ENCODE data around the gene PDE4D.

DNA sequence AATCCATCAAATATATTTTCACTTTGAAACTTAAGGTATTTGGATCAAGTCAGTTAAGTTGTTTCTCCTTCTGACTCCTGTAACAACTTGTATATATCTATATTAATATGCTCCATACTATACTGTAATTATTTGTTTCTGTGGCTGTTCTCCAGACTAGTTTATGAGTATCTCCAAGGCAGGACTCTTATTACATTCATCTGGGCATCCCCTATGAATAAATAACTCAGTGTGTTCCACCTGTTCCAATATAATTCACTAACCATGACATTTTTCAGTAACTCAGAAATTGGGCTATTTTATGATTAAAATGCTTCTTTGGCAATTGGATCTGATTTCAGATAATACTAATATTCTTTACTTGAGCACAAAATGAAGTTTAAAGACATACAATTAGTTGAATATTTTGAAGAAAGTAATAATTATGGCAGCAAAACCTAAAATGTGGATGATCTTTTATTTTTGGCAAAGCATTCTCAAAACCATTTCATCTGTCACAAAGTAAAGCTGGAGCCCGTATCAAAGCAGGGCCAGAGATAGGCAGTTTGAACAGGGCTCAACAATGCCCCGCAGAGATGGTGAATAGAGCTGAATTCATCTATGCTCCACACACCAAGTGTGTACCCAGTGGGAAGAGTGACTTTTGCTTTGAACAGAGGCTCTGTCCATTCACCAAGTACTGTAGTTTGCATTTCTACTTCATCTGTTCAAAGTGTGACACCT is 314.3 kb downstream of the PDE4D start:
- no peak for TF ChIP-seq POLR2A (IDR thresholded peaks at IDR 0.05)
- TF ChIP-seq, protein P1, sequence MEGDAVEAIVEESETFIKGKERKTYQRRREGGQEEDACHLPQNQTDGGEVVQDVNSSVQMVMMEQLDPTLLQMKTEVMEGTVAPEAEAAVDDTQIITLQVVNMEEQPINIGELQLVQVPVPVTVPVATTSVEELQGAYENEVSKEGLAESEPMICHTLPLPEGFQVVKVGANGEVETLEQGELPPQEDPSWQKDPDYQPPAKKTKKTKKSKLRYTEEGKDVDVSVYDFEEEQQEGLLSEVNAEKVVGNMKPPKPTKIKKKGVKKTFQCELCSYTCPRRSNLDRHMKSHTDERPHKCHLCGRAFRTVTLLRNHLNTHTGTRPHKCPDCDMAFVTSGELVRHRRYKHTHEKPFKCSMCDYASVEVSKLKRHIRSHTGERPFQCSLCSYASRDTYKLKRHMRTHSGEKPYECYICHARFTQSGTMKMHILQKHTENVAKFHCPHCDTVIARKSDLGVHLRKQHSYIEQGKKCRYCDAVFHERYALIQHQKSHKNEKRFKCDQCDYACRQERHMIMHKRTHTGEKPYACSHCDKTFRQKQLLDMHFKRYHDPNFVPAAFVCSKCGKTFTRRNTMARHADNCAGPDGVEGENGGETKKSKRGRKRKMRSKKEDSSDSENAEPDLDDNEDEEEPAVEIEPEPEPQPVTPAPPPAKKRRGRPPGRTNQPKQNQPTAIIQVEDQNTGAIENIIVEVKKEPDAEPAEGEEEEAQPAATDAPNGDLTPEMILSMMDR (IDR thresholded peaks at IDR 0.05) = no peak

Data from right lobe of liver (tissue), 4 donors.